Testis (tissue), 3 donors: ENCODE measurements around the gene TMEM222. TPM values are rescaled to one million over a fixed set of nuclear protein-coding genes. Genes with fewer than 3 reads are reported as not detected.

Source experiments
- DNase-seq: peaks from one replicate; pipeline ENCODE4 v3.0.0-alpha.2; 2019
- H3K27ac ChIP-seq, 2 donors: fragments of 200-600 bp; sonication (generic); one replicate each; pipeline ENCODE4 v1.5.1; 2019
- H3K27me3 ChIP-seq: fragments of 200-600 bp; sonication (generic); one replicate; pipeline ENCODE4 v1.5.1; 2019
- H3K36me3 ChIP-seq: fragments of 200-600 bp; sonication (generic); one replicate; pipeline ENCODE4 v1.5.1; 2017; ENCODE audit warnings: low read depth; ENCODE audit errors: missing control alignments
- H3K4me1 ChIP-seq: fragments of 200-600 bp; sonication (generic); one replicate; pipeline ENCODE4 v1.5.1; 2019
- H3K4me3 ChIP-seq, 2 donors: fragments of 200-600 bp; sonication (generic); one replicate each; pipeline ENCODE4 v1.5.1; 2017 to 2019
- H3K9me3 ChIP-seq: fragments of 200-600 bp; sonication (generic); one replicate; pipeline ENCODE4 v1.5.1; 2017
- CTCF ChIP-seq, 3 experiments: fragments of 450-650 bp in 2 of 3; fragments of 200-600 bp in 1 of 3; sonication (generic) in 1 of 3; IDR thresholded peaks; one replicate each; pipeline ENCODE4 v1.5.1; 2016 to 2019; ENCODE audit warnings: antibody characterized with exemption in 3 of 3, mild to moderate bottlenecking in 2 of 3, moderate library complexity in 1 of 3
- POLR2A ChIP-seq: fragments of 450-650 bp; IDR thresholded peaks from one replicate; pipeline ENCODE4 v1.6.1; 2017; ENCODE audit warnings: antibody characterized with exemption, mild to moderate bottlenecking, moderate library complexity
- WGBS, 2 donors: methylation state at CpG; one replicate each; pipeline ENCODE4 v1.1.5; 2018; 5-methylcytosine and 5-hydroxymethylcytosine counted together
- intact Hi-C: fragments of 100-400 bp; cut with DNase I; formaldehyde crosslinking; loops from one replicate; pipeline ENCODE4 v1.15.1; 2023; ENCODE audit warnings: low total_unique reads
- polyA plus RNA-seq: library from polyadenylated mRNA; stranded (reverse); fragments of 350-450 nt; fragmentation: Illumina TruSeq; extraction: RNeasy Lipid Tissue Mini Kit (QIAGEN cat#74804); gene quantifications from one replicate; pipeline ENCODE4 v1.2.3, GENCODE V29; 2014; ENCODE audit warnings: low read depth, low replicate concordance; ENCODE audit not compliant: insufficient read depth
- total RNA-seq, 2 donors: library from RNA; depleted of rRNA; stranded (reverse); fragments of >200 nt; gene quantifications; one replicate each; pipeline ENCODE4 v1.2.3, GENCODE V29; 2016

Gene TMEM222
- total and polyA plus RNA-seq, 3 donors from 2014 or later: 41.4 to 81.6 (median 67.5) TPM

- no peak overlapping the region for H3K4me3 ChIP-seq
- H3K36me3 ChIP-seq: no peaks in the 10 kb centered on the region
- TF ChIP-seq CTCF (IDR thresholded peaks at IDR 0.05) (no peak), POLR2A (no peak)
- intact Hi-C loops: no loop called here
- no peak for DNase-seq
- no peaks in the 10 kb centered on the region for H3K9me3 ChIP-seq
- peaks cover 5% of the 10 kb centered on the region for H3K4me1 ChIP-seq
- no peaks in the 10 kb centered on the region for H3K27me3 ChIP-seq
- H3K27ac ChIP-seq: no peak overlapping the region
- 74 to 90% methylated on average over 4 to 8 of the region's 8 CpGs for WGBS, 2 donors
Observed at GRCh38 chr1:27342391-27342777, 20.4 kb downstream of the TMEM222 start.

GRCh38 chr1:27342778-27343638 lies 21.0 kb downstream of the TMEM222 start:
- peaks cover 5% of the 10 kb centered on the region for H3K4me1 ChIP-seq
- H3K36me3 ChIP-seq: no peaks in the 10 kb centered on the region
- no peak overlapping the region for H3K27ac ChIP-seq
- WGBS, 2 donors: 67 to 77% methylated on average over 13 to 28 of the region's 31 CpGs
- DNase-seq: no peak
- no peak overlapping the region for H3K4me3 ChIP-seq
- intact Hi-C loops: no loop called here
- TF ChIP-seq CTCF (IDR thresholded peaks at IDR 0.05) (no peak), POLR2A (no peak)
- H3K27me3 ChIP-seq: no peaks in the 10 kb centered on the region
- no peaks in the 10 kb centered on the region for H3K9me3 ChIP-seq

- no peaks in the 10 kb centered on the region for H3K9me3 ChIP-seq
- TF ChIP-seq CTCF (IDR thresholded peaks at IDR 0.05) (no peak), POLR2A (no peak)
- intact Hi-C loops: no loop called here
- H3K4me1 ChIP-seq: peaks cover 5% of the 10 kb centered on the region
- H3K36me3 ChIP-seq: no peaks in the 10 kb centered on the region
- no peaks in the 10 kb centered on the region for H3K27me3 ChIP-seq
- DNase-seq: no peak
- no peak overlapping the region for H3K4me3 ChIP-seq
- WGBS, 2 donors: 80 to 83% methylated on average over 5 of the region's 5 CpGs
- no peak overlapping the region for H3K27ac ChIP-seq
Observed at GRCh38 chr1:27343639-27344025, 21.7 kb downstream of the TMEM222 start.

GRCh38 chr1:27345272-27345671 lies 23.3 kb downstream of the TMEM222 start:
- no peaks in the 10 kb centered on the region for H3K36me3 ChIP-seq
- TF ChIP-seq CTCF (IDR thresholded peaks at IDR 0.05) (no peak), POLR2A (no peak)
- 87 to 96% methylated on average over 7 to 12 of the region's 12 CpGs for WGBS, 2 donors
- H3K27me3 ChIP-seq: no peaks in the 10 kb centered on the region
- no peak for DNase-seq
- intact Hi-C loops: no loop called here
- H3K9me3 ChIP-seq: no peaks in the 10 kb centered on the region
- peaks cover 13% of the 10 kb centered on the region for H3K4me1 ChIP-seq
- H3K4me3 ChIP-seq: no peak overlapping the region
- H3K27ac ChIP-seq: no peak overlapping the region

- no peaks in the 10 kb centered on the region for H3K9me3 ChIP-seq
- no peaks in the 10 kb centered on the region for H3K36me3 ChIP-seq
- WGBS, 2 donors: 89 to 93% methylated on average over 8 of the region's 8 CpGs
- intact Hi-C loops: no loop called here
- H3K4me3 ChIP-seq: no peak overlapping the region
- H3K27ac ChIP-seq: no peak overlapping the region
- no peak for TF ChIP-seq POLR2A
- TF ChIP-seq CTCF (IDR thresholded peaks at IDR 0.05): no peak
- peaks cover 13% of the 10 kb centered on the region for H3K4me1 ChIP-seq
- no peak for DNase-seq
- no peaks in the 10 kb centered on the region for H3K27me3 ChIP-seq
Observed at GRCh38 chr1:27346357-27346756, 24.4 kb downstream of the TMEM222 start.
